OCI-LY1 (cell line): ENCODE data around the gene AURKAIP1.

ENCODE experiments used
- H2AFZ ChIP-seq: fragments of 200-600 bp; sonication (generic), shearing (Covaris generic); 2 replicates; pipeline ENCODE4 v1.6.0; 2014; ENCODE audit warnings: antibody characterized with exemption, mild to moderate bottlenecking, low read length
- H3F3A ChIP-seq: fragments of 200-600 bp; sonication (generic), shearing (Covaris generic); 2 replicates; pipeline ENCODE4 v1.6.0; 2014; ENCODE audit warnings: mild to moderate bottlenecking, antibody characterized with exemption, low read length, moderate library complexity; ENCODE audit not compliant: insufficient read depth
- H3K27ac ChIP-seq: fragments of 200-600 bp; sonication (generic); 2 replicates; pipeline ENCODE4 v1.5.1; 2014; ENCODE audit warnings: low read length, mixed run types, mild to moderate bottlenecking, low read depth; ENCODE audit not compliant: poor library complexity, severe bottlenecking
- H3K27me3 ChIP-seq: fragments of 200-600 bp; sonication (generic); 2 replicates; pipeline ENCODE4 v1.6.0; 2014; ENCODE audit warnings: antibody characterized with exemption, mild to moderate bottlenecking, low read length, moderate library complexity; ENCODE audit not compliant: insufficient read depth
- H3K36me3 ChIP-seq: fragments of 200-600 bp; sonication (generic); 2 replicates; pipeline ENCODE4 v1.6.1; 2014; ENCODE audit warnings: mild to moderate bottlenecking, antibody characterized with exemption, low read length, moderate library complexity, mixed read lengths; ENCODE audit not compliant: insufficient read depth
- H3K4me1 ChIP-seq: fragments of 200-600 bp; sonication (generic); 2 replicates; pipeline ENCODE4 v1.5.1; 2014; ENCODE audit warnings: mild to moderate bottlenecking, low read length, moderate library complexity; ENCODE audit not compliant: insufficient read depth, severe bottlenecking
- H3K4me2 ChIP-seq: fragments of 200-600 bp; sonication (generic), shearing (Covaris generic); 2 replicates; pipeline ENCODE4 v1.6.1; 2014; ENCODE audit warnings: low read length
- H3K4me3 ChIP-seq: fragments of 200-600 bp; sonication (generic); 2 replicates; pipeline ENCODE4 v1.5.1; 2014; ENCODE audit warnings: low read length, low read depth, mild to moderate bottlenecking, mixed read lengths; ENCODE audit not compliant: poor library complexity, severe bottlenecking
- H3K79me2 ChIP-seq: fragments of 200-600 bp; shearing (Covaris generic); 2 replicates; pipeline ENCODE4 v1.6.1; 2016; ENCODE audit warnings: mixed run types, low read length, mixed read lengths; ENCODE audit not compliant: insufficient read depth
- H3K9ac ChIP-seq: fragments of 200-600 bp; sonication (generic), shearing (Covaris generic); 2 replicates; pipeline ENCODE4 v1.6.1; 2014; ENCODE audit warnings: mild to moderate bottlenecking, low read length, mixed read lengths
- H3K9me2 ChIP-seq: fragments of 200-600 bp; sonication (generic), shearing (Covaris generic); 2 replicates; pipeline ENCODE4 v1.6.1; 2014; ENCODE audit warnings: low read depth, mild to moderate bottlenecking, low read length, mixed read lengths
- H3K9me3 ChIP-seq: fragments of 200-600 bp; shearing (Covaris generic); 2 replicates; pipeline ENCODE4 v1.6.1; 2014; ENCODE audit warnings: low read length, mixed read lengths
- H4K20me1 ChIP-seq: fragments of 200-600 bp; sonication (generic), shearing (Covaris generic); 2 replicates; pipeline ENCODE4 v1.6.0; 2016; ENCODE audit warnings: mild to moderate bottlenecking, low read length; ENCODE audit not compliant: insufficient read depth
- CTCF ChIP-seq: fragments of 200-600 bp; sonication (generic), shearing (Covaris generic); IDR thresholded peaks from 2 replicates; pipeline ENCODE4 v1.5.1; 2017; ENCODE audit warnings: mild to moderate bottlenecking, antibody characterized with exemption, low read length, moderate library complexity, mixed read lengths
- EZH2 ChIP-seq: fragments of 200-600 bp; sonication (generic), shearing (Covaris generic); IDR thresholded peaks from 2 replicates; pipeline ENCODE4 v1.8.0; 2017; ENCODE audit warnings: borderline replicate concordance, mixed run types, mild to moderate bottlenecking, antibody characterized with exemption, low read length, moderate library complexity, mixed read lengths

AURKAIP1 gene

GRCh38 chr1:1336931-1337792 lies 37.8 kb downstream of the AURKAIP1 start:
- no peaks in the 10 kb centered on the region for H4K20me1 ChIP-seq
- no peaks in the 10 kb centered on the region for H3K9me3 ChIP-seq
- no peak overlapping the region for H3K27ac ChIP-seq
- no peak overlapping the region for H3K9ac ChIP-seq
- TF ChIP-seq CTCF (no peak), EZH2 (no peak)
- no peaks in the 10 kb centered on the region for H3F3A ChIP-seq
- H2AFZ ChIP-seq, result no peak overlapping the region
- no peak overlapping the region for H3K4me2 ChIP-seq
- no peaks in the 10 kb centered on the region for H3K79me2 ChIP-seq
- H3K9me2 ChIP-seq, result no peaks in the 10 kb centered on the region
- H3K27me3 ChIP-seq, result no peaks in the 10 kb centered on the region
- H3K36me3 ChIP-seq, result no peaks in the 10 kb centered on the region; the same call in 1 of the 2 replicates
- no peaks in the 10 kb centered on the region for H3K4me1 ChIP-seq
- H3K4me3 ChIP-seq, result no peak overlapping the region

DNA sequence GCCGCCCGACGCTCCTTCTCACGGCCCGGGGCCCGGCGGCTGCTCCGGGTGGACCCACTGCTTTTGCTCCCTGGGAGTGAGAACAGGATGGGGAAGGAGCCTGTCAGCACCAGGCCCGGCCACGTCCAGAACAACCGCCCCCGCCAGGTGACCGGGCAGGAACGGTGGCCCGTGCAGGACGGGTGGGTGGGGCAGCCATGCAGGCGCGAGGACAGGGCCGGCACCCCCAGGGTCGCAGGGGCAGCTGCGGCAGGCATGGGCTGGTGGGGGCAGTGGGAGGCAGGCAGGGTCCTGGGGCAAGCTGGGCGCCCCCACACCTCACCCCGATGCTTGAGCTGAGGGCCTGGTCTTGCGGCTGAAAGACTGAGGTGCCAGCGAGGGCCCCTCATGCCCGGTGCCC lies 38.6 kb downstream of the AURKAIP1 start:
- TF ChIP-seq CTCF (no peak), EZH2 (no peak)
- Histone ChIP-seq H3K27me3 (no peaks in the 10 kb centered on the region), H3K4me2 (no peak overlapping the region), H3K27ac (no peak overlapping the region), H2AFZ (no peak overlapping the region), H3K36me3 (no peaks in the 10 kb centered on the region; the same call in 1 of the 2 replicates), H4K20me1 (no peaks in the 10 kb centered on the region), H3K4me3 (no peak overlapping the region), H3F3A (no peaks in the 10 kb centered on the region), H3K79me2 (no peaks in the 10 kb centered on the region), H3K4me1 (no peaks in the 10 kb centered on the region), H3K9ac (no peak overlapping the region), H3K9me2 (no peaks in the 10 kb centered on the region), H3K9me3 (no peaks in the 10 kb centered on the region)

DNA sequence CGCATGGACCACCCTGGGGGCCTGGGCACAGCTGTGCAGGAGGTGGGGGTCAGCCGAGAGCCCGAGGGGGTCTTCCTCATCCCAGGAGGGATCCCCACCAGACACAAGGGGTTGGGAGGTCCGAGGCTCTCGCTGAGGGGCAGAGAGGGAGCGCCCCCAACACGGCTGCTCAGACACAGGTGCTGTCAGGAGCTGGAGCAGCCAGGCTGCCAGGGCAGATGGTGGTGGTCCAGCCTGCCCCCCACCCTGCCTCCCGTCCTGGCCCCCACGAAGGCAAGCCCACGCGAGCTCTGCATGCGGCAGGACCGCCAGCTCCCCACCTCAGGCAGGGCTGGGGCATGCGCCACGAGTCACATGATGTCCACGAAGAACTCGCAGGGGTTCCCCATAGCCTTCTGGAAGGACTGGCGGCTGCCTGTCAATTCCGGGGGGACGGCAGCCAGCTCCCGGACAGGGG lies 39.2 kb downstream of the AURKAIP1 start:
- Histone ChIP-seq H3K9me3 (no peaks in the 10 kb centered on the region), H3K27ac (no peak overlapping the region), H3K79me2 (no peaks in the 10 kb centered on the region), H3K4me3 (no peak overlapping the region), H3K4me1 (no peaks in the 10 kb centered on the region), H3F3A (no peaks in the 10 kb centered on the region), H3K36me3 (no peaks in the 10 kb centered on the region; the same call in 1 of the 2 replicates), H3K27me3 (no peaks in the 10 kb centered on the region), H2AFZ (no peak overlapping the region), H3K4me2 (no peak overlapping the region), H4K20me1 (no peaks in the 10 kb centered on the region), H3K9me2 (no peaks in the 10 kb centered on the region), H3K9ac (no peak overlapping the region)
- TF ChIP-seq CTCF, result no peak
- no peak for TF ChIP-seq EZH2
